ENCODE measurements around the gene IDE. TPM values are rescaled to one million over a fixed set of nuclear protein-coding genes. Genes with fewer than 3 reads are reported as not detected.

IDE gene
- polyA plus RNA-seq, 3 donors: 10.7 to 21.8 (median 15.6) TPM

Other genes starting within 250 kb of the IDE start
- gene KIF11, start 19.0 kb upstream of the IDE start, polyA plus RNA-seq: under 1 TPM; 0.07 to 0.55 (median 0.40) TPM
- 10 to 100 TPM; 33.6 to 54.6 (median 51.2) TPM for gene HHEX, start 115.9 kb upstream of the IDE start, polyA plus RNA-seq

All from CD14-positive monocyte (primary cell).